Right atrium auricular region (tissue), 2 donors: ENCODE data around the gene ACSF2. TPM values are rescaled to one million over a fixed set of nuclear protein-coding genes. Genes with fewer than 3 reads are reported as not detected.

Source experiments
- DNase-seq: peaks from one replicate; pipeline ENCODE4 v3.0.0-alpha.2; 2019; ENCODE audit warnings: low spot score
- H3K27ac ChIP-seq, 2 donors: fragments of 200-600 bp; sonication (generic); 1 replicate in 1 of 2; 2 replicates in 1 of 2; pipeline ENCODE4 v1.5.1; 2016 to 2019
- H3K27me3 ChIP-seq, 2 donors: fragments of 200-600 bp; sonication (generic); one replicate each; pipeline versions ENCODE4 v1.5.1 to v1.6.0; 2017 to 2019
- H3K36me3 ChIP-seq: fragments of 200-600 bp; sonication (generic); one replicate; pipeline ENCODE4 v1.5.1; 2016
- H3K4me1 ChIP-seq, 2 donors: fragments of 200-600 bp; sonication (generic); one replicate each; pipeline versions ENCODE4 v1.5.1 to v1.6.0; 2017 to 2019
- H3K4me3 ChIP-seq, 2 donors: fragments of 200-600 bp; sonication (generic); 1 replicate in 1 of 2; 2 replicates in 1 of 2; pipeline ENCODE4 v1.5.1; 2017 to 2019; ENCODE audit warnings: mild to moderate bottlenecking in 1 of 2, moderate library complexity in 1 of 2
- H3K9me3 ChIP-seq, 2 donors: fragments of 200-600 bp; sonication (generic); one replicate each; pipeline ENCODE4 v1.5.1; 2019
- CTCF ChIP-seq, 2 donors: fragments of 200-600 bp; sonication (generic); IDR thresholded peaks; one replicate each; pipeline ENCODE4 v1.5.1; 2019; ENCODE audit warnings: antibody characterized with exemption in 2 of 2
- total RNA-seq, 2 donors: library from RNA; depleted of rRNA; stranded (reverse); fragments of >200 nt; gene quantifications; one replicate each; pipeline ENCODE4 v1.1.0, GENCODE V29; 2016

Gene ACSF2
- total RNA-seq, 2 donors from 2014 or later: 22.2 to 42.6 TPM

DNA sequence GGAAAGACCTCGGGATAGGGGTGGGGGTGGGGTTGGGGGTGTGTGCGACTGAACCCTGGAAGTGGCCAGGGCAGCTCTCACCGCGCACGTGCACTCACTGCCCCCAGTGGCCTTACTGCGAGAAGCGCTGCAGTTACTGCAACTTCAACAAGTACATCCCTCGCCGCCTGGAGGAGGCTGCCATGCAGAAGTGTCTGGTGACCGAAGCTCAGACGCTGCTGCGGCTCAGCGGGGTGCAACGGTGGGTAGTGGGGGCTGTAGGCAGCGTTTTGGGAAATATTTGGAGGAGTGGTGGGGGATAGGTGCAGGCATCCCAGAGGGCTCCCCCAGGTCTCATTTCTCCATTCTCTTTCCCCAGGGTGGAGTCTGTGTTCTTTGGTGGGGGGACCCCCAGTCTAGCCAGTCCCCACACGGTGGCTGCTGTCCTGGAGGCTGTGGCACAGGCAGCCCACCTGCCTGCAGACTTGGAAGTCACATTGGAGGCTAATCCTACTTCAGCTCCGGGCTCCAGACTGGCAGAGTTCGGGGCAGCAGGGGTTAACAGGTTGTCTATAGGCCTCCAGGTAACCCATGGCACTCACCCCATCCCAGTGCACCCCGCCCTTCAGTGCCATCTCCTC lies 53.6 kb downstream of the ACSF2 start:
- H3K27me3 ChIP-seq: no peaks in the 10 kb centered on the region
- peaks cover 0 to 31% of the 10 kb centered on the region in 2 donors for H3K4me1 ChIP-seq
- peak overlapping the region; percentile 83 to 88 for H3K27ac ChIP-seq
- peak overlapping the region; percentile 69 to 74 for H3K4me3 ChIP-seq
- peaks cover 21% of the 10 kb centered on the region for H3K36me3 ChIP-seq
- DNase-seq: peak; percentile 84
- peak; percentile 40 to 54 for TF ChIP-seq CTCF (IDR thresholded peaks at IDR 0.05)
- H3K9me3 ChIP-seq: no peaks in the 10 kb centered on the region

GRCh38 chr17:50480142-50480764 lies 54.2 kb downstream of the ACSF2 start:
- no peak for TF ChIP-seq CTCF (IDR thresholded peaks at IDR 0.05)
- no peaks in the 10 kb centered on the region for H3K9me3 ChIP-seq
- no peak for DNase-seq
- H3K27ac ChIP-seq: peak overlapping the region in 1 of 2 donors; percentile 83
- H3K27me3 ChIP-seq: no peaks in the 10 kb centered on the region
- H3K4me3 ChIP-seq: no peak overlapping the region
- peaks cover 0 to 31% of the 10 kb centered on the region in 2 donors for H3K4me1 ChIP-seq
- H3K36me3 ChIP-seq: peaks cover 27% of the 10 kb centered on the region

GRCh38 chr17:50480854-50481490 lies 55.0 kb downstream of the ACSF2 start:
- no peak for TF ChIP-seq CTCF (IDR thresholded peaks at IDR 0.05)
- H3K4me1 ChIP-seq: peaks cover 0 to 31% of the 10 kb centered on the region in 2 donors

GRCh38 chr17:50481648-50482047 lies 55.6 kb downstream of the ACSF2 start:
- DNase-seq: no peak
- peaks cover 0 to 31% of the 10 kb centered on the region in 2 donors for H3K4me1 ChIP-seq
- no peak for TF ChIP-seq CTCF (IDR thresholded peaks at IDR 0.05)
- no peaks in the 10 kb centered on the region for H3K9me3 ChIP-seq
- H3K27me3 ChIP-seq: no peaks in the 10 kb centered on the region
- peaks cover 33% of the 10 kb centered on the region for H3K36me3 ChIP-seq
- no peak overlapping the region for H3K4me3 ChIP-seq
- peak overlapping the region; percentile 79 to 90 for H3K27ac ChIP-seq

More at GRCh38 chr17:50480854-50481490, 55.0 kb downstream of the ACSF2 start:
- DNase-seq: no peak
- H3K27ac ChIP-seq: peak overlapping the region in 1 of 2 donors; percentile 79
- H3K27me3 ChIP-seq: no peaks in the 10 kb centered on the region
- H3K4me3 ChIP-seq: no peak overlapping the region
- H3K9me3 ChIP-seq: no peaks in the 10 kb centered on the region
- peaks cover 33% of the 10 kb centered on the region for H3K36me3 ChIP-seq

- Histone ChIP-seq H3K9me3 (no peaks in the 10 kb centered on the region), H3K27ac (peak overlapping the region; percentile 79 to 90), H3K4me3 (no peak overlapping the region), H3K4me1 (peaks cover 0 to 31% of the 10 kb centered on the region in 2 donors), H3K27me3 (no peaks in the 10 kb centered on the region), H3K36me3 (peaks cover 33% of the 10 kb centered on the region)
- no peak for TF ChIP-seq CTCF (IDR thresholded peaks at IDR 0.05)
- DNase-seq: no peak
Observed at GRCh38 chr17:50482110-50482509, 56.1 kb downstream of the ACSF2 start.
